NCI-H526 (cell line): ENCODE measurements around the gene PSMD7.

Experiments used
- DNase-seq, 2 experiments: peaks; one replicate each; lab custom pipeline; 2025; lab: John Stamatoyannopoulos, UW

The PSMD7 gene

GRCh38 chr16:74296432-74297144, at the start of gene PSMD7:
Gene PSMD7, plus strand, starts transcription at chr16:74296814. Its CDS starts 101 bp downstream, at chr16:74296915.
- peak; percentile 52 to 87 for DNase-seq

- DNase-seq = no peak
These were observed 47.4 kb upstream of the PSMD7 start for GRCh38 chr16:74249254-74249653.

GRCh38 chr16:74249846-74250245, 46.8 kb upstream of the PSMD7 start:
- no peak for DNase-seq

- DNase-seq = no peak
These were observed 44.3 kb upstream of the PSMD7 start for GRCh38 chr16:74252329-74252728.

DNA sequence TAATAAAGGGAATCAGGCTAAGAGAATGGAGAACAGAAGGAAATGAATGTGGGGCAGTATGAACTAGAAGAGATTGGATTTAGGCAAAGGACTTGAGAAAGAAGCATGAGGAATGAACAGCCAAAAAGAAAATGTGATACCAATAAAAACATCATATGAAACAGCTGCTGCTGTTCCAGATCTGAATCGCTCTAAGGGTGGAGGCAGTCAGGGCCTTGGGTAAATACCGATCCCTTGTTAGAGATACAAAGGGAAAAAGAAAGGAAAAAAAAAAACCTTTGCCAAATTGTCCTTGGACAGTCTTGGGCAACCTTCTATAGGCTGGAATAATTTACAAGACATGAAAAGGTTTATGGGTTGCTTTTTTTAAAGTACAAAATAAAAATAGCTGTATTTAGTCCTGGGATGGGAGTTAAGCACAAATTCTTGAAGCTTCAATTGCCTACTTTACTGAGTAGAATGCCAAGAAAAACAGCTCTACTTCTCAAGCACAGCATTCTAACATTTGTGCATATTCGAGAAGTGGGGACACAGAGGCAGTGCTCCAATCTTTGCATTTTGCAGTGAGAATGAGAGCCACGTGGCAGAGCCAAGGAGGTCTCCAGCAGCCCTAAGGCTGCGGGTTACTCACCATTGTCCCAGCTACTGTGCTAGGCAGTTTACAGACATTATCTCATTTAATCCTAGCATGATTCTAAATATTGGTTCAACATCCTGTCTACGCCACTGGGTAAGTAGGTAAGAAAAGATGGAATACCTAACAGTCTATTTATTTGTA, 43.3 kb upstream of the PSMD7 start:
- no peak for DNase-seq

DNA sequence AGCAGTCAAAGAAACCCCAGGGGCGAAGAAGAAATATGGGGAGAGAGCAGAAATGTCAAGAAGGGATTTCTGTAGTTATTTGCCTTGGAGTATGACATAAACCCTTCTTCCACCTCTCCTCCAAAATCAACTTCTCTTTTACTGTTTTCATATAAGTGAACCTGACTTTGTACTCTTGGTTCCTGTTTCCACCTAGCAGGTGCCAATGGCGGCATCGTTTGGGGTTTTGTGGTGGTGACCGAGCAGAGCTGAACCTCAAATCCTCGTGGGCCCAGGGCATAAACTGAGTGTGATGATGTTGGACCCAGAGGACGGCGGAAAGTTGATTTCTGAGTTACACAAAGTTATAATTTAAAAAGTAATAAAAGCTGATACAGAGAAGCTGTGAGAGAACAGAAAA, 39.6 kb upstream of the PSMD7 start:
- DNase-seq = no peak

- no peak for DNase-seq
These were observed 35.5 kb upstream of the PSMD7 start for GRCh38 chr16:74261068-74261467.

DNA sequence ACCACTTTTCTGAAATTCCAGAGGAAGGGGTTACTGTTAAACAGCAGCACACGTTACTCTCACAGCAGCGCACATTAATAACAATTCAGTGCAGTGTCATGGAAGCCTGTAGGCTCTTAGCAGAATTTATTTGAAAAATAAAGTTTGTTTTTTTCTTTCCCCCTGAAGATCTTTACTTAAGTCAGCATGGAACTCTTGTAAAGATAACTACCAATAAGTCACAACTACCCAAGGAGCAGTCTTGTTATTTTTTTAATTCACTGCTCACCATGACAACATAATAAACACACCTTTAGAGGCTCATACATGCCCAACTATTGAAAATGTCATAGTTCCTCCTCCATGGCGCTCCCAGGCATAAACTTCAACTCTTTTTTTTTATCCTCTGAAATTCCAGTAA, 31.8 kb upstream of the PSMD7 start:
- DNase-seq = no peak

GRCh38 chr16:74268372-74268782, 28.2 kb upstream of the PSMD7 start:
- no peak for DNase-seq

DNA sequence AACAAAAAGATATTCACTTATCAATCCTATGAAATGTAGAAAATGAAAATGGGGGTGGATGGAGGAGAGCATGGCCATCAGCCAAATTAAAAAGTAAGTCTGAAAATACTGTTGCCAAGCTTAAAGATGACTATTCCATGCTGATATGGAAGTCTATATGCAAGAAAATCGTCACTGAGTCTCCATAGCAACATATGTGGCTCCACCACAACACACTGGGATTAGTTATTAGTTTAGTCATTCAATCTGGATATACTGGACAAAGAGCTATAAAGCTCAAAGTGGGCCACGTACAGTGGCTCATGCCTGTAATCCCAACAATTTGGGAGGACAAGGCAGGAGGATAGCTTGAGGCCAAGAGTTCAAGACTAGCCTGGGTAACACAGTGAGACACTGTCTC, 24.7 kb upstream of the PSMD7 start:
- DNase-seq = no peak

GRCh38 chr16:74275031-74275636, 21.5 kb upstream of the PSMD7 start:
- peak in 1 of 2 experiments; percentile 33 for DNase-seq

DNA sequence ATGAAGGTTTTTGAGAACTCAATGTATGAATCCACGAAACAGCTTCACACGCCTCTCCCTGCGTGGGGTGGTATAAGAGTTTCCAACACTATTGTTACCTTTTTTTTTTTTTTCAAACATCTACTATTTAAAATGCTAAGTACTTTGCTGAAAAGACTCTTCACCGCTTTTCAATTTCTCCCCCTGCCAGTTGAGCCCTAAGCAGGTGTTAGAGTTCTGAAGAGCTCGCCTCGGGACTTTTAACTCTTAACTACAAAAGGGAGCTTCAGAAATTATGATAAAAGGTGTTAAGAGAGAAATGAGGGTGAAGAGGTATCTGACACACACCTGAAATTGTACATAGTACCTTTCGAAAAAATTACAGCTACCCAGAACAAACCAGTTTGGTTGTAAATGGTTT, 20.9 kb upstream of the PSMD7 start:
- no peak for DNase-seq

- DNase-seq = no peak
These were observed 18.6 kb upstream of the PSMD7 start for GRCh38 chr16:74277974-74278373.

DNA sequence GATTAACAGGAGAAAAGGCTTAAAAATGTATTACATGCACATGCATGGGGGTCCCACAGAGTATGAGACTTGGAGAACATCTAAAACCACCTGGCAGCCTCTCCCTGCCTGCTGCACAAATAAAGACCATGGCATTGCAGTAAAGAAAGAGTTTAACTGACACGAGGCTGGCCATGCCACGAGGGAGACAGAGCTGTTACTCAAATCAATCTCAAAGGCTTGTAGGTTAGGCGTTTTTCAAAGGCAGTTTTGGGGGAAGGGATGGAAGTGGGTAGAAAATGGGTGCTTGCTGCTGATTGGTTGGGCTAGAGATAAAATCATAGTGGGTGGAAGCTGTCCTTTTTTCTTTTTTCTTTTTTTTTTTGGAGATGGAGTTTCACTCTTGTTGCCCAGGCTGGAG, 17.3 kb upstream of the PSMD7 start:
- no peak for DNase-seq

GRCh38 chr16:74279805-74280204, 16.8 kb upstream of the PSMD7 start:
- no peak for DNase-seq

GRCh38 chr16:74280448-74280847, 16.2 kb upstream of the PSMD7 start:
- DNase-seq = no peak

- DNase-seq = no peak
These were observed 15.3 kb upstream of the PSMD7 start for GRCh38 chr16:74281300-74281699.

GRCh38 chr16:74283716-74284115, 12.9 kb upstream of the PSMD7 start:
- DNase-seq = no peak

GRCh38 chr16:74288065-74288464, 8.5 kb upstream of the PSMD7 start:
- no peak for DNase-seq

DNA sequence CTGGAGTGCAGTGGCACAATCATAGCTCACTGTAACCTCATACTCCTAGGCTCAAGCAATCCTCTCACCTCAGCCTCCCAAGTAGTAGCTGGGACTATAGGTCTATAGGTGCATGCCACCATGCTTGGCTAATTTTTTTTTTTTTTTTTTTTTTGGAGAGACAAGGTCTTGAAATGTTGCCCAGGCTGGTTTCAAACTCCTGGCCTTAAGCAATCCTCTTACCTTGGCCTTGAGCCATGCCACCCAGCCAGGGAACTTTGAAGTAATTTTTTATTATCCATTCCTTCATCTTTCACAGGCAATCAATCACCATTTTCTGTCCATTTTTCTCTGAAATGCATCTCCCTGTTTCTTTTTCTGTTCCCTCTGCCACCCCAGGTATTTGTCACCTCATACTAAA, 6.3 kb upstream of the PSMD7 start:
- no peak for DNase-seq

DNA sequence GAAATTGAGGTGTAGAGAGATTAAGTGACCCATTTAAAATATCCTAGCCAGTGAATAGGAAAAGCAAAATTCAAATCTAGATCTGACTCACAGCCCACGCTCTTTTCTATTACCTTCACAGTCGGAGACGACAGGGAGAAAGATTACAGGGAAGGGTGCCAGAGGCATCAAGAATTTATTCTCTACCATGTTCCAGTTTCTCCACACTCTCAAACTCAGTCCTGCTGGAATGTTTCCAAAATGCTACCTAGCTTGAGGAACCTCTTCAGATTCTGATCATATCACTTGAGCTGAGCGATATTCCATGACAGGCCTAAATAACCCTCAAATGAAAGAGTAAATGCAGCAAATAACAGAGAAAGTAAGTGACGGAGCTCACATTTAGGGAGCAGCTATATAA, 5.4 kb upstream of the PSMD7 start:
- no peak for DNase-seq

DNA sequence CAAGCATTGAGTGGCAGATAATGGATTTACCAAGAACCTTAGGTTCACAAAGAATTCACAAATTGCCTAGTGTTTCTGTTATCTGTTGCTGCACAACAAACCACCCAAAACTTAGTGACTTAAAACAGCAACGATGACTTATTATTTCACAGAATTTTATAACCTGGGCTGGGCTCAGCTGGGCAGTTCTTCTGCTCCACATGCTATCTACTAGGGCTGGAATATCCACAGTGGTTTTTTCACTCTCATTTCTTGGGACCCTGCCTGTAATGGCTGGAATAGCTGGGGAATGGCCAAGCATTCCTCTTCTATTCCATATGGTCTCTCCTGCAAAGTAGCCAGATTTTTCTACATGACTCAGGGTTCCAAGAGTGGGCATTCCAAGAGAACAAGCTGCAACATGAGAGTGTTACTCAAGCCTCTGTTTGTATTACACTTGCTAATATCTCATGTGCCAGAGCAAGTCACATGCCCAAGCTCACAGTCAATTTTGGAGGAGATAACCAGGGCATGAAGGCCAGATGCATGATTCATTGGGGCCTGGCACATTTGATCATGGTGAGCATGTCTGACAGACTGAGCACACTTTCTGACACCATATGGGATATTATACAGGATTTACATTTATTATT, 4.9 kb upstream of the PSMD7 start:
- no peak for DNase-seq

GRCh38 chr16:74296104-74296431, 546 bp upstream of the PSMD7 start:
- no peak for DNase-seq
